Neural progenitor cell (in vitro differentiated cells): ENCODE data around the gene SLC39A2. TPM values are rescaled to one million over a fixed set of nuclear protein-coding genes. Genes with fewer than 3 reads are reported as not detected.

Experiments used
- DNase-seq: peaks from one replicate; pipeline ENCODE4 v3.0.0-alpha.2; 2016; ENCODE audit warnings: low spot score
- H2AFZ ChIP-seq: fragments of 200-600 bp; sonication (generic); replicated peaks from 2 replicates; pipeline ENCODE4 v1.6.1; 2016; ENCODE audit warnings: antibody characterized with exemption
- H3F3A ChIP-seq: fragments of 200-600 bp; sonication (generic); 2 replicates; pipeline ENCODE4 v1.6.1; 2016; ENCODE audit warnings: antibody characterized with exemption, low read depth
- H3K27ac ChIP-seq: fragments of 200-600 bp; sonication (generic); 2 replicates; pipeline ENCODE4 v1.5.1; 2016; ENCODE audit warnings: mild to moderate bottlenecking
- H3K27me3 ChIP-seq: fragments of 200-600 bp; sonication (generic); 2 replicates; pipeline ENCODE4 v1.6.1; 2016; ENCODE audit warnings: mild to moderate bottlenecking, moderate library complexity
- H3K36me3 ChIP-seq: fragments of 200-600 bp; sonication (generic); 2 replicates; pipeline ENCODE4 v1.5.1; 2016
- H3K4me1 ChIP-seq: fragments of 200-600 bp; sonication (generic); 2 replicates; pipeline ENCODE4 v1.6.1; 2016; ENCODE audit warnings: mixed run types
- H3K4me2 ChIP-seq: fragments of 200-600 bp; sonication (generic); 2 replicates; pipeline ENCODE4 v1.6.1; 2016
- H3K4me3 ChIP-seq: fragments of 200-600 bp; sonication (generic); 2 replicates; pipeline ENCODE4 v1.5.1; 2016
- H3K79me2 ChIP-seq: fragments of 200-600 bp; sonication (generic); 2 replicates; pipeline ENCODE4 v1.6.1; 2016; ENCODE audit warnings: low read depth
- H3K9ac ChIP-seq: fragments of 200-600 bp; sonication (generic); 2 replicates; pipeline ENCODE4 v1.6.1; 2016
- H3K9me3 ChIP-seq: fragments of 200-600 bp; sonication (generic); 2 replicates; pipeline ENCODE4 v1.5.1; 2016; ENCODE audit warnings: low read depth
- H4K20me1 ChIP-seq: fragments of 200-600 bp; sonication (generic); 2 replicates; pipeline ENCODE4 v1.6.1; 2016; ENCODE audit warnings: low read depth
- H3K27ac Mint-ChIP-seq: 3 replicates; pipeline ENCODE4 v1.8.0; 2021; ENCODE audit warnings: mixed read lengths
- H3K27me3 Mint-ChIP-seq: 2 replicates; pipeline ENCODE4 v1.8.0; 2022; ENCODE audit warnings: low read depth, mild to moderate bottlenecking, inconsistent platforms, moderate library complexity, mixed read lengths; ENCODE audit not compliant: insufficient read depth
- H3K36me3 Mint-ChIP-seq: 3 replicates; pipeline ENCODE4 v1.8.0; 2021; ENCODE audit warnings: mixed read lengths
- H3K4me1 Mint-ChIP-seq: 3 replicates; pipeline ENCODE4 v1.8.0; 2021; ENCODE audit warnings: mixed read lengths
- H3K4me3 Mint-ChIP-seq: 3 replicates; pipeline ENCODE4 v1.8.0; 2021; ENCODE audit warnings: mild to moderate bottlenecking, moderate library complexity, mixed read lengths
- H3K9me3 Mint-ChIP-seq: 3 replicates; pipeline ENCODE4 v1.8.0; 2020; ENCODE audit warnings: mixed read lengths
- CTCF ChIP-seq: fragments of 200-600 bp; sonication (generic); IDR thresholded peaks from 2 replicates; pipeline ENCODE4 v1.5.1; 2017; ENCODE audit warnings: antibody characterized with exemption, mild to moderate bottlenecking
- EZH2 ChIP-seq: fragments of 200-600 bp; sonication (generic); IDR thresholded peaks from 2 replicates; pipeline ENCODE4 v1.6.1; 2017; ENCODE audit warnings: antibody characterized with exemption, mild to moderate bottlenecking, moderate library complexity
- EZH2phosphoT487 ChIP-seq: fragments of 200-600 bp; sonication (generic); IDR thresholded peaks from 2 replicates; pipeline ENCODE4 v1.6.1; 2017; ENCODE audit warnings: antibody characterized with exemption
- total RNA-seq: library from RNA; depleted of rRNA; stranded (reverse); fragments of >200 nt; gene quantifications from 2 replicates; pipeline ENCODE4 v1.2.3, GENCODE V29; 2015; ENCODE audit warnings: low replicate concordance

SLC39A2 gene
- total RNA-seq, 1 donor from 2014 or later = not detected

- H3F3A ChIP-seq = no peaks in the 10 kb centered on the region
- Mint-ChIP-seq H3K36me3 (peaks cover 7% of the 10 kb centered on the region), H3K4me1 (peaks cover 16% of the 10 kb centered on the region), H3K27me3 (peaks cover 8% of the 10 kb centered on the region), H3K9me3 (no peaks in the 10 kb centered on the region), H3K27ac (no peak overlapping the region), H3K4me3 (no peak overlapping the region)
- no peaks in the 10 kb centered on the region for H3K79me2 ChIP-seq
- no peaks in the 10 kb centered on the region for H3K4me1 ChIP-seq
- DNase-seq = no peak
- no peak overlapping the region for H3K4me2 ChIP-seq
- H3K27ac ChIP-seq = no peak overlapping the region
- H3K4me3 ChIP-seq = no peak overlapping the region
- no peaks in the 10 kb centered on the region for H3K36me3 ChIP-seq
- no peak for TF ChIP-seq EZH2phosphoT487
- no peak for TF ChIP-seq EZH2
- no peak for TF ChIP-seq CTCF
- H2AFZ ChIP-seq = no peak overlapping the region
- H3K27me3 ChIP-seq = peaks cover 37% of the 10 kb centered on the region
- H3K9ac ChIP-seq = no peak overlapping the region
- H3K9me3 ChIP-seq = no peaks in the 10 kb centered on the region
- H4K20me1 ChIP-seq = no peaks in the 10 kb centered on the region
Measured at GRCh38 chr14:21017528-21018245, 18.6 kb downstream of the SLC39A2 start.

DNA sequence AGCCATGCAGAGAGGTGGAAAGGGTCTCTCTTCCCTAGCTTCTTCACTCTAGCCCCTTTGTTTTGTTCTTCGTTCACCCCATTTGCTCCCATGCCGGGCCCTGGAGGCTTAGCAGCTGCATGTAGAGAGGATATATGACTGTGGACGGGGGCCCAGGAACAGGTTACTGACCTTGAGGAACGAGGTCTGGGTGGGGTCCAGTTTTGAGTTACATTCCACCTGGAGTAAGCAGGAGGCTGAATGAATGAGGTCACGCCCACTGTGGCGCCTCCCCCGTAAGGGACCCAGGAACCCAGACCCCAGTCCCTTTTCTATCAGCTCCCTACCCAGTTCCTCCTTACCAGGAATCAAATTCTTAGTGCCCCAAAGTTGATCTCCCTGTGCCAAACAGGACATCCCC is 19.2 kb downstream of the SLC39A2 start:
- Mint-ChIP-seq H3K4me1 (peaks cover 16% of the 10 kb centered on the region), H3K9me3 (no peaks in the 10 kb centered on the region), H3K27me3 (peaks cover 8% of the 10 kb centered on the region), H3K27ac (no peak overlapping the region), H3K4me3 (no peak overlapping the region), H3K36me3 (peaks cover 7% of the 10 kb centered on the region)
- Histone ChIP-seq H3K79me2 (no peaks in the 10 kb centered on the region), H3K27ac (no peak overlapping the region), H3K4me1 (no peaks in the 10 kb centered on the region), H3K27me3 (peaks cover 37% of the 10 kb centered on the region), H4K20me1 (no peaks in the 10 kb centered on the region), H3K4me2 (no peak overlapping the region), H3K4me3 (no peak overlapping the region), H3K36me3 (no peaks in the 10 kb centered on the region), H3F3A (no peaks in the 10 kb centered on the region), H2AFZ (no peak overlapping the region), H3K9me3 (no peaks in the 10 kb centered on the region), H3K9ac (no peak overlapping the region)
- no peak for TF ChIP-seq EZH2
- TF ChIP-seq EZH2phosphoT487 = no peak
- no peak for TF ChIP-seq CTCF
- DNase-seq = no peak

DNA sequence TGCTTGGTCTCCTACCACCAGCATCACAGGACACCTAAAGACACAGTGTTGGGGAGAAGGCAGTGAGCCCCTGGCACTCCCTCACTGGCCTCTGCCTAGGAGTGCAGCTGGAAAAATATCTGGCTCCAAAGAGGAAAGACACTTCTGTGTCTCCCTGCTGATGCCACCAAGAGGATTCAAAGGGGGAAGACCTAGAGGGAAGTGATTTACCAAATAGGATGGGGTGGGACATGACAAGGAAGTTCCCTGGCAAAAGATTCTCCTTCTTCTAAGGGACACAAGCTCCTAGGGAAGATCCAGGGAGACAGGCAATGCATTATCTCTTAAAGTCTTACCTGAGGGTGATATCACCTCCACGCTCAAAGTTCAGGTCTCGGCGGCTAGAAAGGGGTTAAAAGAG is 19.7 kb downstream of the SLC39A2 start:
- Histone ChIP-seq H3K4me3 (no peak overlapping the region), H3K36me3 (no peaks in the 10 kb centered on the region), H3K27me3 (peaks cover 40% of the 10 kb centered on the region), H3K79me2 (no peaks in the 10 kb centered on the region), H3K9me3 (no peaks in the 10 kb centered on the region), H2AFZ (no peak overlapping the region), H3K4me1 (no peaks in the 10 kb centered on the region), H3K4me2 (no peak overlapping the region), H3K27ac (no peak overlapping the region), H4K20me1 (no peaks in the 10 kb centered on the region), H3K9ac (no peak overlapping the region), H3F3A (no peaks in the 10 kb centered on the region)
- TF ChIP-seq EZH2phosphoT487 (no peak), CTCF (no peak), EZH2 (no peak)
- no peak overlapping the region for H3K27ac Mint-ChIP-seq
- DNase-seq = no peak
- peaks cover 7% of the 10 kb centered on the region for H3K36me3 Mint-ChIP-seq
- peaks cover 12% of the 10 kb centered on the region for H3K27me3 Mint-ChIP-seq
- H3K4me1 Mint-ChIP-seq = peaks cover 19% of the 10 kb centered on the region
- peaks cover 2% of the 10 kb centered on the region for H3K9me3 Mint-ChIP-seq
- H3K4me3 Mint-ChIP-seq = no peak overlapping the region
